NCI-H2227 (cell line): ENCODE data around the gene S100G.

Source experiments
- DNase-seq: peaks from one replicate; lab custom pipeline; 2025; ENCODE audit not compliant: unreplicated experiment; lab: John Stamatoyannopoulos, UW

Gene S100G

GRCh38 chrX:16646366-16647138 is 3.4 kb upstream of the S100G start:
- DNase-seq: peak; percentile 74

- DNase-seq: no peak
Measured at GRCh38 chrX:16651391-16652024, 1.6 kb downstream of the S100G start.

GRCh38 chrX:16653424-16653823 is 3.5 kb downstream of the S100G start:
- no peak for DNase-seq

GRCh38 chrX:16654093-16654492 is 4.1 kb downstream of the S100G start:
- DNase-seq: no peak

- no peak for DNase-seq
Measured at GRCh38 chrX:16658284-16658683, 8.3 kb downstream of the S100G start.

- DNase-seq: no peak
Measured at GRCh38 chrX:16659321-16659720, 9.4 kb downstream of the S100G start.

GRCh38 chrX:16661495-16661894 is 11.5 kb downstream of the S100G start:
- no peak for DNase-seq

- DNase-seq: no peak
Measured at GRCh38 chrX:16662402-16662801, 12.4 kb downstream of the S100G start.

GRCh38 chrX:16664074-16664473 is 14.1 kb downstream of the S100G start:
- no peak for DNase-seq

- DNase-seq: no peak
Measured at GRCh38 chrX:16664626-16665025, 14.7 kb downstream of the S100G start.

- DNase-seq: no peak
Measured at GRCh38 chrX:16665089-16665488, 15.1 kb downstream of the S100G start.

GRCh38 chrX:16666541-16666940 is 16.6 kb downstream of the S100G start:
- no peak for DNase-seq

- DNase-seq: peak; percentile 33
Measured at GRCh38 chrX:16671005-16671404, 21.0 kb downstream of the S100G start.

GRCh38 chrX:16678689-16679088 is 28.7 kb downstream of the S100G start:
- no peak for DNase-seq

GRCh38 chrX:16683007-16683664 is 33.2 kb downstream of the S100G start:
- DNase-seq: no peak

GRCh38 chrX:16687514-16687913 is 37.6 kb downstream of the S100G start:
- no peak for DNase-seq

GRCh38 chrX:16695079-16695676 is 45.2 kb downstream of the S100G start:
- DNase-seq: peak; percentile 77

GRCh38 chrX:16696956-16697355 is 47.0 kb downstream of the S100G start:
- DNase-seq: no peak

- no peak for DNase-seq
Measured at GRCh38 chrX:16699389-16699788, 49.4 kb downstream of the S100G start.

GRCh38 chrX:16700734-16701133 is 50.8 kb downstream of the S100G start:
- DNase-seq: no peak

- no peak for DNase-seq
Measured at GRCh38 chrX:16702700-16703599, 53.0 kb downstream of the S100G start.
